GM12878 (cell line): Measurements from ENCODE around the gene HPF1.

Source experiments
- SMC3 ChIP-seq: IDR thresholded peaks from 2 replicates; pipeline ENCODE4 v1.6.1; 2011; ENCODE audit warnings: low read length, improper control_type of control experiment, borderline replicate concordance
- SP1 ChIP-seq: IDR thresholded peaks from one replicate; pipeline ENCODE4 v1.6.1; 2011; ENCODE audit warnings: low read depth, low read length

GRCh38 chr4:169766741-169767140 lies 9.0 kb upstream of the HPF1 start:
- TF ChIP-seq SP1, result no peak
- TF ChIP-seq SMC3, result no peak
